Transverse colon (tissue), 4 donors: ENCODE results near the gene RIPPLY3.

Experiments used
- EP300 ChIP-seq: sonication (generic); formaldehyde crosslinking; IDR thresholded peaks from one replicate; pipeline ENCODE4 v1.6.1; 2017; ENCODE audit warnings: antibody characterized with exemption, low read depth
- POLR2A ChIP-seq: fragments of 450-650 bp; IDR thresholded peaks from one replicate; pipeline ENCODE4 v1.6.1; 2016; ENCODE audit warnings: antibody characterized with exemption, mild to moderate bottlenecking, moderate library complexity
- POLR2AphosphoS5 ChIP-seq, 3 donors: sonication (generic); formaldehyde crosslinking; IDR thresholded peaks; one replicate each; pipeline ENCODE4 v1.6.1; 2016; ENCODE audit warnings: antibody characterized with exemption in 3 of 3
- TF ChIP-seq, protein P1 (sequence below), 5 experiments: fragments of 200-600 bp in 3 of 5; fragments of 450-650 bp in 2 of 5; sonication (generic) in 3 of 5; IDR thresholded peaks; 1 replicate in 2 of 5; 2 replicates in 3 of 5; pipeline ENCODE4 v1.5.1; 2016 to 2017; ENCODE audit warnings: antibody characterized with exemption in 5 of 5, inconsistent platforms in 3 of 5, mild to moderate bottlenecking in 2 of 5, moderate library complexity in 1 of 5

DNA sequence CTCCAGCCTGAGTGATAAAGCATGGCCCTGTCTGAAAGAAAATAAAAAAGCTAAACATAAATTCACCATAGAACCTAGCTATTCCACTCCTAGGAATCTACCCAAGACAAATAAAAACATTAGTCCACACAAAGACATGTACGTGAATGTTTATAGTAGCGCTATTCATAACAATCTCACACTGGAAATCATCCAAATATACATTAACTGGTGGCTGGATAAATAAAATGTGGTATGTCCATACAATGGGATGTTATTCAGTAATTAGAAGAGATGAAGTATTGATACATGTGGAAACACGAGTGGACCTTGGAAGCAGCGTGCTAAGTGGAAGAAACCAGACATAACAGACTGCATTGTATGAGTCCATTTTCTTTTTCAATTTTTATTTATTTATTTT is 29.7 kb downstream of the RIPPLY3 start:
- TF ChIP-seq, protein P1, sequence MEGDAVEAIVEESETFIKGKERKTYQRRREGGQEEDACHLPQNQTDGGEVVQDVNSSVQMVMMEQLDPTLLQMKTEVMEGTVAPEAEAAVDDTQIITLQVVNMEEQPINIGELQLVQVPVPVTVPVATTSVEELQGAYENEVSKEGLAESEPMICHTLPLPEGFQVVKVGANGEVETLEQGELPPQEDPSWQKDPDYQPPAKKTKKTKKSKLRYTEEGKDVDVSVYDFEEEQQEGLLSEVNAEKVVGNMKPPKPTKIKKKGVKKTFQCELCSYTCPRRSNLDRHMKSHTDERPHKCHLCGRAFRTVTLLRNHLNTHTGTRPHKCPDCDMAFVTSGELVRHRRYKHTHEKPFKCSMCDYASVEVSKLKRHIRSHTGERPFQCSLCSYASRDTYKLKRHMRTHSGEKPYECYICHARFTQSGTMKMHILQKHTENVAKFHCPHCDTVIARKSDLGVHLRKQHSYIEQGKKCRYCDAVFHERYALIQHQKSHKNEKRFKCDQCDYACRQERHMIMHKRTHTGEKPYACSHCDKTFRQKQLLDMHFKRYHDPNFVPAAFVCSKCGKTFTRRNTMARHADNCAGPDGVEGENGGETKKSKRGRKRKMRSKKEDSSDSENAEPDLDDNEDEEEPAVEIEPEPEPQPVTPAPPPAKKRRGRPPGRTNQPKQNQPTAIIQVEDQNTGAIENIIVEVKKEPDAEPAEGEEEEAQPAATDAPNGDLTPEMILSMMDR (IDR thresholded peaks at IDR 0.05), result no peak
- TF ChIP-seq POLR2A (no peak), POLR2AphosphoS5 (IDR thresholded peaks at IDR 0.05) (no peak), EP300 (no peak)
